Measurements from ENCODE around the gene COL20A1.
"Not testable (repeated sequence)": the region's sequence is repeated elsewhere in the genome, so short reads cannot be mapped to it uniquely, and the experiment has no call there.

COL20A1 gene

GRCh38 chr20:63297796-63298572 is 5.0 kb downstream of the COL20A1 start:
- Mint-ChIP-seq H3K4me1 (ENCODE audit: low read depth) (no peaks in the 10 kb centered on the region), H3K27me3 (ENCODE audit: low read depth) (peaks cover 18% of the 10 kb centered on the region), H3K36me3 (ENCODE audit: low read depth) (no peaks in the 10 kb centered on the region), H3K4me3 (no peak overlapping the region), H3K27ac (no peak overlapping the region), H3K9me3 (no peaks in the 10 kb centered on the region)

- Mint-ChIP-seq H3K36me3 (ENCODE audit: low read depth) (no peaks in the 10 kb centered on the region), H3K27ac (no peak overlapping the region), H3K9me3 (no peaks in the 10 kb centered on the region), H3K4me1 (ENCODE audit: low read depth) (no peaks in the 10 kb centered on the region), H3K4me3 (no peak overlapping the region), H3K27me3 (ENCODE audit: low read depth) (peaks cover 18% of the 10 kb centered on the region)
Observed at GRCh38 chr20:63298731-63299312, 5.8 kb downstream of the COL20A1 start.

GRCh38 chr20:63301671-63302070 is 8.7 kb downstream of the COL20A1 start:
- no peaks in the 10 kb centered on the region for H3K9me3 Mint-ChIP-seq
- no peaks in the 10 kb centered on the region for H3K4me1 Mint-ChIP-seq (ENCODE audit: low read depth)
- no peaks in the 10 kb centered on the region for H3K36me3 Mint-ChIP-seq (ENCODE audit: low read depth)

GRCh38 chr20:63303095-63303666 is 10.2 kb downstream of the COL20A1 start:
- H3K9me3 Mint-ChIP-seq = no peaks in the 10 kb centered on the region
- H3K27ac Mint-ChIP-seq = no peak overlapping the region
- H3K27me3 Mint-ChIP-seq (ENCODE audit: low read depth) = peaks cover 8% of the 10 kb centered on the region
- H3K36me3 Mint-ChIP-seq (ENCODE audit: low read depth) = no peaks in the 10 kb centered on the region
- H3K4me1 Mint-ChIP-seq (ENCODE audit: low read depth) = no peaks in the 10 kb centered on the region
- no peak overlapping the region for H3K4me3 Mint-ChIP-seq

More at GRCh38 chr20:63301671-63302070, 8.7 kb downstream of the COL20A1 start:
- Mint-ChIP-seq H3K27ac (no peak overlapping the region), H3K27me3 (ENCODE audit: low read depth) (peaks cover 8% of the 10 kb centered on the region), H3K4me3 (no peak overlapping the region)

- Mint-ChIP-seq H3K9me3 (no peaks in the 10 kb centered on the region), H3K27me3 (ENCODE audit: low read depth) (peaks cover 7% of the 10 kb centered on the region), H3K27ac (no peak overlapping the region), H3K36me3 (ENCODE audit: low read depth) (no peaks in the 10 kb centered on the region), H3K4me3 (no peak overlapping the region), H3K4me1 (ENCODE audit: low read depth) (no peaks in the 10 kb centered on the region)
Observed at GRCh38 chr20:63305393-63305792, 12.4 kb downstream of the COL20A1 start.

GRCh38 chr20:63305933-63306672 is 13.1 kb downstream of the COL20A1 start:
- not testable (repeated sequence) for H3K9me3 Mint-ChIP-seq

GRCh38 chr20:63306673-63307537 is 13.9 kb downstream of the COL20A1 start:
- no peak overlapping the region for H3K27ac Mint-ChIP-seq
- no peaks in the 10 kb centered on the region for H3K36me3 Mint-ChIP-seq (ENCODE audit: low read depth)
- H3K4me1 Mint-ChIP-seq (ENCODE audit: low read depth) = no peaks in the 10 kb centered on the region
- no peak overlapping the region for H3K4me3 Mint-ChIP-seq
- no peaks in the 10 kb centered on the region for H3K9me3 Mint-ChIP-seq
- H3K27me3 Mint-ChIP-seq (ENCODE audit: low read depth) = no peaks in the 10 kb centered on the region

More at GRCh38 chr20:63305933-63306672, 13.1 kb downstream of the COL20A1 start:
- not testable (repeated sequence) for H3K27ac Mint-ChIP-seq; H3K27me3 Mint-ChIP-seq (ENCODE audit: low read depth); H3K36me3 Mint-ChIP-seq (ENCODE audit: low read depth); H3K4me1 Mint-ChIP-seq (ENCODE audit: low read depth); H3K4me3 Mint-ChIP-seq

GRCh38 chr20:63307538-63308217 is 14.7 kb downstream of the COL20A1 start:
- H3K27ac Mint-ChIP-seq = no peak overlapping the region
- H3K36me3 Mint-ChIP-seq (ENCODE audit: low read depth) = no peaks in the 10 kb centered on the region
- H3K4me3 Mint-ChIP-seq = no peak overlapping the region
- no peaks in the 10 kb centered on the region for H3K27me3 Mint-ChIP-seq (ENCODE audit: low read depth)
- H3K9me3 Mint-ChIP-seq = no peaks in the 10 kb centered on the region
- H3K4me1 Mint-ChIP-seq (ENCODE audit: low read depth) = no peaks in the 10 kb centered on the region

GRCh38 chr20:63308218-63308911 is 15.4 kb downstream of the COL20A1 start:
- Mint-ChIP-seq H3K36me3 (ENCODE audit: low read depth) (no peaks in the 10 kb centered on the region), H3K27ac (no peak overlapping the region), H3K4me3 (no peak overlapping the region), H3K4me1 (ENCODE audit: low read depth) (no peaks in the 10 kb centered on the region), H3K9me3 (no peaks in the 10 kb centered on the region), H3K27me3 (ENCODE audit: low read depth) (no peaks in the 10 kb centered on the region)

- H3K9me3 Mint-ChIP-seq = no peaks in the 10 kb centered on the region
- H3K4me1 Mint-ChIP-seq (ENCODE audit: low read depth) = no peaks in the 10 kb centered on the region
- H3K27me3 Mint-ChIP-seq (ENCODE audit: low read depth) = no peaks in the 10 kb centered on the region
- no peaks in the 10 kb centered on the region for H3K36me3 Mint-ChIP-seq (ENCODE audit: low read depth)
- H3K27ac Mint-ChIP-seq = no peak overlapping the region
- H3K4me3 Mint-ChIP-seq = no peak overlapping the region
Observed at GRCh38 chr20:63309261-63310071, 16.5 kb downstream of the COL20A1 start.

- H3K27me3 Mint-ChIP-seq (ENCODE audit: low read depth) = no peaks in the 10 kb centered on the region
- H3K27ac Mint-ChIP-seq = no peak overlapping the region
- no peaks in the 10 kb centered on the region for H3K36me3 Mint-ChIP-seq (ENCODE audit: low read depth)
- no peaks in the 10 kb centered on the region for H3K9me3 Mint-ChIP-seq
- no peaks in the 10 kb centered on the region for H3K4me1 Mint-ChIP-seq (ENCODE audit: low read depth)
- no peak overlapping the region for H3K4me3 Mint-ChIP-seq
Observed at GRCh38 chr20:63310265-63310991, 17.4 kb downstream of the COL20A1 start.

GRCh38 chr20:63311186-63311832 is 18.3 kb downstream of the COL20A1 start:
- Mint-ChIP-seq H3K27ac (no peak overlapping the region), H3K36me3 (ENCODE audit: low read depth) (no peaks in the 10 kb centered on the region), H3K4me3 (no peak overlapping the region), H3K27me3 (ENCODE audit: low read depth) (no peaks in the 10 kb centered on the region), H3K9me3 (no peaks in the 10 kb centered on the region), H3K4me1 (ENCODE audit: low read depth) (no peaks in the 10 kb centered on the region)

All from T-helper 1 cell treated with Interleukin-12 subunit alpha and Interleukin-12 subunit beta and Interleukin-4 antibody, amounts not matched to agents 30 μg/mL and 1 μg/mL, for 36 hours (primary cell).